H9 (cell line): Measurements from ENCODE around the gene EHD4. TPM values are rescaled to one million over a fixed set of nuclear protein-coding genes. Genes with fewer than 3 reads are reported as not detected.

Experiments used
- DNase-seq: peaks from one replicate; pipeline ENCODE4 v3.0.0-alpha.2; 2017
- H2AFZ ChIP-seq: one replicate; pipeline ENCODE4 v1.6.1; 2013; ENCODE audit warnings: mild to moderate bottlenecking, low read length, control low read depth, moderate library complexity
- H2AK5ac ChIP-seq: 2 replicates; pipeline ENCODE4 v1.6.1; 2013; ENCODE audit warnings: low read length, control low read depth, mixed read lengths; ENCODE audit not compliant: insufficient read length
- H2BK120ac ChIP-seq: one replicate; pipeline ENCODE4 v1.6.1; 2013; ENCODE audit warnings: low read depth, mild to moderate bottlenecking, low read length, control low read depth, inconsistent platforms; ENCODE audit not compliant: poor library complexity, severe bottlenecking
- H2BK12ac ChIP-seq: 2 replicates; pipeline ENCODE4 v1.6.1; 2013; ENCODE audit warnings: low read length, control low read depth, mixed read lengths, low read depth; ENCODE audit not compliant: insufficient read length
- H2BK15ac ChIP-seq: 2 replicates; pipeline ENCODE4 v1.6.1; 2013; ENCODE audit warnings: low read depth, low read length, control low read depth
- H2BK20ac ChIP-seq: one replicate; pipeline ENCODE4 v1.6.1; 2013; ENCODE audit warnings: low read depth, mild to moderate bottlenecking, low read length, control low read depth, inconsistent platforms; ENCODE audit not compliant: poor library complexity, severe bottlenecking
- H2BK5ac ChIP-seq: 2 replicates; pipeline ENCODE4 v1.6.1; 2013; ENCODE audit warnings: low read length, control low read depth, mixed read lengths; ENCODE audit not compliant: insufficient read length
- H3K14ac ChIP-seq: 2 replicates; pipeline ENCODE4 v1.6.1; 2013; ENCODE audit warnings: low read length, control low read depth; ENCODE audit not compliant: insufficient read depth
- H3K18ac ChIP-seq: 2 replicates; pipeline ENCODE4 v1.6.1; 2013; ENCODE audit warnings: low read depth, mild to moderate bottlenecking, mixed read lengths, low read length, control low read depth; ENCODE audit not compliant: insufficient read length
- H3K23ac ChIP-seq: 2 replicates; pipeline ENCODE4 v1.6.1; 2013; ENCODE audit warnings: low read length, control low read depth, mixed read lengths, low read depth; ENCODE audit not compliant: insufficient read length
- H3K23me2 ChIP-seq: 2 replicates; pipeline ENCODE4 v1.6.1; 2013; ENCODE audit warnings: low read depth, mild to moderate bottlenecking, mixed read lengths, low read length, control low read depth; ENCODE audit not compliant: insufficient read length, poor library complexity, severe bottlenecking
- H3K27ac ChIP-seq: 2 replicates; pipeline ENCODE4 v1.5.1; 2013; ENCODE audit warnings: low read length, control low read depth, mixed read lengths, low read depth; ENCODE audit not compliant: insufficient read length
- H3K27me3 ChIP-seq: 2 replicates; pipeline ENCODE4 v1.6.1; 2013; ENCODE audit warnings: low read length, control low read depth, inconsistent platforms; ENCODE audit not compliant: insufficient read depth
- H3K4ac ChIP-seq: 2 replicates; pipeline ENCODE4 v1.6.1; 2013; ENCODE audit warnings: low read depth, mild to moderate bottlenecking, control low read depth, inconsistent platforms, low read length, moderate library complexity
- H3K4me1 ChIP-seq: 2 replicates; pipeline ENCODE4 v1.6.1; 2013; ENCODE audit warnings: low read length, control low read depth, inconsistent platforms; ENCODE audit not compliant: insufficient read depth
- H3K4me2 ChIP-seq: 2 replicates; pipeline ENCODE4 v1.6.1; 2013; ENCODE audit warnings: low read length, control low read depth, mixed read lengths; ENCODE audit not compliant: insufficient read length, insufficient read depth
- H3K56ac ChIP-seq: 2 replicates; pipeline ENCODE4 v1.6.1; 2013; ENCODE audit warnings: low read depth, mild to moderate bottlenecking, mixed read lengths, low read length, control low read depth; ENCODE audit not compliant: insufficient read length
- H3K79me1 ChIP-seq: 2 replicates; pipeline ENCODE4 v1.6.1; 2013; ENCODE audit warnings: low read depth, mild to moderate bottlenecking, moderate library complexity, low read length, control low read depth, inconsistent platforms; ENCODE audit not compliant: insufficient read depth, poor library complexity, severe bottlenecking
- H3K79me2 ChIP-seq: 2 replicates; pipeline ENCODE4 v1.6.1; 2013; ENCODE audit warnings: low read length, control low read depth, inconsistent platforms; ENCODE audit not compliant: insufficient read depth
- H3K9ac ChIP-seq: 2 replicates; pipeline ENCODE4 v1.6.1; 2013; ENCODE audit warnings: low read length, control low read depth, mixed read lengths; ENCODE audit not compliant: insufficient read length; ENCODE audit errors: extremely low read depth
- H3K9me3 ChIP-seq: one replicate; pipeline ENCODE4 v1.6.1; 2013; ENCODE audit warnings: low read depth, low read length, inconsistent platforms; ENCODE audit not compliant: control insufficient read depth
- H3T11ph ChIP-seq: one replicate; pipeline ENCODE4 v1.6.1; 2013; ENCODE audit warnings: mild to moderate bottlenecking, low read length, control low read depth, inconsistent platforms
- H4K20me1 ChIP-seq: one replicate; pipeline ENCODE4 v1.6.1; 2013; ENCODE audit not compliant: control insufficient read depth, insufficient read length, insufficient read depth
- H4K5ac ChIP-seq: 2 replicates; pipeline ENCODE4 v1.6.1; 2013; ENCODE audit warnings: low read depth, mild to moderate bottlenecking, mixed read lengths, low read length, control low read depth; ENCODE audit not compliant: insufficient read length
- H4K8ac ChIP-seq: replicated peaks from 2 replicates; pipeline ENCODE4 v1.6.1; 2013; ENCODE audit warnings: low read length, control low read depth, mixed read lengths, low read depth; ENCODE audit not compliant: insufficient read length
- H4K91ac ChIP-seq: 2 replicates; pipeline ENCODE4 v1.6.1; 2013; ENCODE audit warnings: low read depth, mild to moderate bottlenecking, moderate library complexity, mixed read lengths, low read length, control low read depth; ENCODE audit not compliant: insufficient read length
- H3K27ac Mint-ChIP-seq, 3 experiments: 2 replicates in 2 of 3; 3 replicates in 1 of 3; pipeline ENCODE4 v1.8.0; 2020 to 2021; ENCODE audit warnings: mixed read lengths in 3 of 3, mild to moderate bottlenecking in 1 of 3, moderate library complexity in 1 of 3
- H3K27me3 Mint-ChIP-seq: 2 replicates; pipeline ENCODE4 v1.8.0; 2021; ENCODE audit warnings: low read depth, mild to moderate bottlenecking, moderate library complexity, mixed read lengths
- H3K36me3 Mint-ChIP-seq, 3 experiments: 2 replicates in 2 of 3; 3 replicates in 1 of 3; pipeline ENCODE4 v1.8.0; 2020 to 2021; ENCODE audit warnings: low read depth in 3 of 3, mixed read lengths in 3 of 3; ENCODE audit not compliant: insufficient read depth in 1 of 3
- H3K4me1 Mint-ChIP-seq, 2 experiments: 2 replicates each; pipeline ENCODE4 v1.8.0; 2020; ENCODE audit warnings: mixed read lengths in 2 of 2
- H3K4me3 Mint-ChIP-seq, 2 experiments: 2 replicates in 1 of 2; 3 replicates in 1 of 2; pipeline ENCODE4 v1.8.0; 2020 to 2021; ENCODE audit warnings: mild to moderate bottlenecking in 2 of 2, mixed read lengths in 2 of 2, moderate library complexity in 1 of 2
- H3K9me3 Mint-ChIP-seq, 2 experiments: 2 replicates in 1 of 2; 3 replicates in 1 of 2; pipeline ENCODE4 v1.8.0; 2020; ENCODE audit warnings: mild to moderate bottlenecking in 2 of 2, mixed read lengths in 2 of 2, moderate library complexity in 1 of 2
- CTCF ChIP-seq: fragments of 200-600 bp; sonication (generic); conservative IDR thresholded peaks from 3 replicates; pipeline ENCODE4 v1.8.0; 2021; ENCODE audit warnings: antibody characterized with exemption, mild to moderate bottlenecking
- WGBS: extraction: QIAGEN DNeasy Blood & Tissue Kit; methylation state at CpG from one replicate; pipeline ENCODE4 v1.1.7; 2013; ENCODE audit warnings: missing lambda C conversion rate, low lambda C conversion rate, mixed read lengths; ENCODE audit not compliant: insufficient read length; ENCODE audit errors: extremely low coverage; 5-methylcytosine and 5-hydroxymethylcytosine counted together
- total RNA-seq: library from RNA; stranded (reverse); gene quantifications from 2 replicates; pipeline ENCODE4 v1.2.1, GENCODE V29; 2021

The EHD4 gene
- total RNA-seq, 1 experiment from 2014 or later = 22.9 TPM

GRCh38 chr15:41894791-41895463 is 77.4 kb downstream of the EHD4 start:
- no peak overlapping the region for H3K18ac ChIP-seq
- H3K9ac ChIP-seq = no peak overlapping the region
- no peaks in the 10 kb centered on the region for H4K20me1 ChIP-seq
- Mint-ChIP-seq H3K27me3 (no peaks in the 10 kb centered on the region), H3K27ac (peak overlapping the region; percentile 3 to 89 (median 31); a peak in 5 of 7 replicates), H3K36me3 (peaks cover 0 to 24% (median 4%) of the 10 kb centered on the region in 3 experiments; a peak in 5 of 7 replicates), H3K9me3 (no peaks in the 10 kb centered on the region; a peak in 1 of 5 replicates), H3K4me3 (no peak overlapping the region), H3K4me1 (peaks cover 11 to 17% of the 10 kb centered on the region in 2 experiments)
- H4K91ac ChIP-seq = no peak overlapping the region
- H3K4me2 ChIP-seq = no peak overlapping the region
- H3K4ac ChIP-seq = no peak overlapping the region
- no peak overlapping the region for H4K8ac ChIP-seq
- no peak overlapping the region for H2BK12ac ChIP-seq
- no peak overlapping the region for H3K23ac ChIP-seq
- no peak overlapping the region for H3K56ac ChIP-seq
- TF ChIP-seq CTCF = no peak
- no peaks in the 10 kb centered on the region for H3K27me3 ChIP-seq
- no peak overlapping the region for H3K27ac ChIP-seq
- H2AK5ac ChIP-seq = no peak overlapping the region
- no peak overlapping the region for H2BK20ac ChIP-seq
- peak; percentile 58 for DNase-seq
- peak overlapping the region; percentile 66 for H3K14ac ChIP-seq
- no peaks in the 10 kb centered on the region for H3K9me3 ChIP-seq
- H3K79me1 ChIP-seq = no peaks in the 10 kb centered on the region
- H2BK15ac ChIP-seq = no peak overlapping the region
- H3K23me2 ChIP-seq = no peaks in the 10 kb centered on the region
- whole genome bisulfite sequencing = no CpG with 5 or more reads among the region's 24 CpGs
- H2BK5ac ChIP-seq = no peak overlapping the region
- H3T11ph ChIP-seq = no peak overlapping the region
- H3K4me1 ChIP-seq = no peaks in the 10 kb centered on the region
- H2BK120ac ChIP-seq = no peak overlapping the region
- H2AFZ ChIP-seq = no peak overlapping the region
- no peak overlapping the region for H4K5ac ChIP-seq
- no peaks in the 10 kb centered on the region for H3K79me2 ChIP-seq
